ENCODE results near the gene EPN1. TPM values are rescaled to one million over a fixed set of nuclear protein-coding genes. Genes with fewer than 3 reads are reported as not detected.
A peak's percentile ranks its signal among the peaks of the same experiment; 100 is the strongest.

EPN1 gene
- total and polyA plus RNA-seq, 8 donors, result 67.7 to 120 (median 95.1) TPM

DNA sequence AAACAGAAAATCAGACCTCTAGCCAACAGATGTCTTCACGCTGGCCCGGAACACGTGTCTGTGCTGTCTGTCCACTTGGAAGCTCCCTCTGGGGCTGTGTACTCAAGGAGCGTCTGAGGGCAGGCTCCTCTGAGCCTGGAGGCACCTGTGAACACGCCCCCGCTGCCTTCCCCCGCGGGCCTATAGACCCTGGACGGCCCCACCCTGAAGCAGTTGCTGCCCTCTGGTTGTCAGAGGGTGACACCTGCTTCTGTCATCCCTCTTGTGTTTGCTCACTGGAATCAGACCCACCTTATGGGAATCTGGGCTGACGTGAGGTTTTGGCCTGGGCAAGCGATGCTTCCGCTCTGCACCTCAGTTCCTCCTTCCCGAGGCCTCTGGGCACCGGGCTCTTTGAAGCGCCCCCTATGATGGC lies 19.2 kb downstream of the EPN1 start:
- no peak for DNase-seq
- Histone ChIP-seq H3K27me3 (no peaks in the 10 kb centered on the region), H3K4me1 (no peaks in the 10 kb centered on the region), H3K9me3 (no peaks in the 10 kb centered on the region), H3K36me3 (peaks cover 0 to 100% of the 10 kb centered on the region in 2 donors), H3K4me3 (no peak overlapping the region), H3K27ac (no peak overlapping the region)
- intact Hi-C loops (cut with DNase I), result no loop called here
- TF ChIP-seq, protein P1, sequence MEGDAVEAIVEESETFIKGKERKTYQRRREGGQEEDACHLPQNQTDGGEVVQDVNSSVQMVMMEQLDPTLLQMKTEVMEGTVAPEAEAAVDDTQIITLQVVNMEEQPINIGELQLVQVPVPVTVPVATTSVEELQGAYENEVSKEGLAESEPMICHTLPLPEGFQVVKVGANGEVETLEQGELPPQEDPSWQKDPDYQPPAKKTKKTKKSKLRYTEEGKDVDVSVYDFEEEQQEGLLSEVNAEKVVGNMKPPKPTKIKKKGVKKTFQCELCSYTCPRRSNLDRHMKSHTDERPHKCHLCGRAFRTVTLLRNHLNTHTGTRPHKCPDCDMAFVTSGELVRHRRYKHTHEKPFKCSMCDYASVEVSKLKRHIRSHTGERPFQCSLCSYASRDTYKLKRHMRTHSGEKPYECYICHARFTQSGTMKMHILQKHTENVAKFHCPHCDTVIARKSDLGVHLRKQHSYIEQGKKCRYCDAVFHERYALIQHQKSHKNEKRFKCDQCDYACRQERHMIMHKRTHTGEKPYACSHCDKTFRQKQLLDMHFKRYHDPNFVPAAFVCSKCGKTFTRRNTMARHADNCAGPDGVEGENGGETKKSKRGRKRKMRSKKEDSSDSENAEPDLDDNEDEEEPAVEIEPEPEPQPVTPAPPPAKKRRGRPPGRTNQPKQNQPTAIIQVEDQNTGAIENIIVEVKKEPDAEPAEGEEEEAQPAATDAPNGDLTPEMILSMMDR (IDR thresholded peaks at IDR 0.05), result no peak
- no peak for ATAC-seq

DNA sequence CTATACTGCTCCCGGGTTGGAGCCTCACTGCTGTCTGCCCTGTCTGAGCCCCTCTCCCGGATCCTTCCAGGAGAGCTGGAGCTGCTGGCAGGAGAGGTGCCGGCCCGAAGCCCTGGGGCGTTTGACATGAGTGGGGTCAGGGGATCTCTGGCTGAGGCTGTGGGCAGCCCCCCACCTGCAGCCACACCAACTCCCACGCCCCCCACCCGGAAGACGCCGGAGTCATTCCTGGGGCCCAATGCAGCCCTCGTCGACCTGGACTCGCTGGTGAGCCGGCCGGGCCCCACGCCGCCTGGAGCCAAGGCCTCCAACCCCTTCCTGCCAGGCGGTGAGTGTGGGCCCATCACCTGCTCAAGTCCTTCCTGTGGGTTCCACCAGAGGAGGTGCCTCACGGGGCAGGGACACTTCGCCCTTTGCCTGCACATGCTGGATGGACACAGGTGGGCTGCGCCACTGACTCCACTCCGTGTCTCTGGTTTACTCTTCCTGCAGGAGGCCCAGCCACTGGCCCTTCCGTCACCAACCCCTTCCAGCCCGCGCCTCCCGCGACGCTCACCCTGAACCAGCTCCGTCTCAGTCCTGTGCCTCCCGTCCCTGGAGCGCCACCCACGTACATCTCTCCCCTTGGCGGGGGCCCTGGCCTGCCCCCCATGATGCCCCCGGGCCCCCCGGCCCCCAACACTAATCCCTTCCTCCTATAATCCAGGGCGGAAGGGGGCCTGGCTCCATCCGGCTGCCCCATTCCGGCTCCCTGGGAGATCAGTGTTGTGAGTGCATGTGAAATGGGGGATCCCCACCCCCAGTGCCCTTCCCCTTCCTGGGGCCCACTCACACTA lies 19.8 kb downstream of the EPN1 start:
- DNase-seq, result no peak
- no peaks in the 10 kb centered on the region for H3K4me1 ChIP-seq
- H3K9me3 ChIP-seq, result no peaks in the 10 kb centered on the region
- intact Hi-C loops (cut with DNase I), result no loop called here
- H3K27me3 ChIP-seq, result no peaks in the 10 kb centered on the region
- no peak overlapping the region for H3K27ac ChIP-seq
- peaks cover 0 to 100% of the 10 kb centered on the region in 2 donors for H3K36me3 ChIP-seq
- H3K4me3 ChIP-seq, result no peak overlapping the region
- TF ChIP-seq, protein P1 (IDR thresholded peaks at IDR 0.05), result no peak
- no peak for ATAC-seq

DNA sequence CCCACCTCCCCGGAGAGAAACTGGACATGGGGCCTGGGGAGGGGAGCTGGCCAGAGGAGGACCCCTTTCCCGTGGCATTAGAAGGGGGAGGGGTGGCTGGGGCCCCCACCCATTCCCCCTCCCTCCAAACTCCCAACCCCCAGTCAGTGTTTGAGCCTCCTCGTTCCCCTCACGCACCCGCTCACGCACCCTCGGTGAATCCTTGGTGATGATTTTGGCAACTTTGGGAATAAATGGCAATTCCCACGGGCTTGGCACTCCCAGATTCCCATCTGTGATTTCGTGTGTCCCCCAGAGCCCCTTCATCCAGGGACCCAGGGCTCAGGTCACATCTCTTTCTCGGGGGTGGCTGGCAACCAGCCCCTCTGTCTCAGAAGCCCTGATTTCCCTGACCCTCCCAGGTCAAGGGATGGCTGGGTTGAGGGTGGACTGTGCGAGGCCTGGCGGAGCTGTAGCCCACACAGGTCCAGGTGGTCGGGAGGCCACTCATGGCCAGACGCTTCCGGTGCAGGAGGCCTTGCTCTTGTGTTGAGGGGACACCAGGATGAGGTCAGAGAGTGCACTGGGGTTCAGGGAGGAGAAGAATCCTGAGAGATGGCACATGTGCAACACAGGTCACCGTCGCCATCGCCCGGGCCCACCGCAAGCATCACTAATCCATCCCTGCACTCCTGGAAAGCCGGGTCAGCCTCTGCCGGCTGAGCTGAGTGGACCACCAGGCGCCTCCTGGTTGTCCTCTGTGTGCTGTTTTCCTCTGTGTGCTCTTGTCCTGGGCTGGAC lies 20.7 kb downstream of the EPN1 start:
- ATAC-seq, result no peak
- peak in 1 of 4 donors; percentile 44 for DNase-seq
- no peak overlapping the region for H3K4me3 ChIP-seq
- H3K36me3 ChIP-seq, result peaks cover 0 to 100% of the 10 kb centered on the region in 2 donors
- no peak overlapping the region for H3K27ac ChIP-seq
- no peaks in the 10 kb centered on the region for H3K27me3 ChIP-seq
- no peaks in the 10 kb centered on the region for H3K9me3 ChIP-seq
- intact Hi-C loops (cut with DNase I), result no loop called here
- TF ChIP-seq, protein P1 (IDR thresholded peaks at IDR 0.05), result no peak
- H3K4me1 ChIP-seq, result no peaks in the 10 kb centered on the region

DNA sequence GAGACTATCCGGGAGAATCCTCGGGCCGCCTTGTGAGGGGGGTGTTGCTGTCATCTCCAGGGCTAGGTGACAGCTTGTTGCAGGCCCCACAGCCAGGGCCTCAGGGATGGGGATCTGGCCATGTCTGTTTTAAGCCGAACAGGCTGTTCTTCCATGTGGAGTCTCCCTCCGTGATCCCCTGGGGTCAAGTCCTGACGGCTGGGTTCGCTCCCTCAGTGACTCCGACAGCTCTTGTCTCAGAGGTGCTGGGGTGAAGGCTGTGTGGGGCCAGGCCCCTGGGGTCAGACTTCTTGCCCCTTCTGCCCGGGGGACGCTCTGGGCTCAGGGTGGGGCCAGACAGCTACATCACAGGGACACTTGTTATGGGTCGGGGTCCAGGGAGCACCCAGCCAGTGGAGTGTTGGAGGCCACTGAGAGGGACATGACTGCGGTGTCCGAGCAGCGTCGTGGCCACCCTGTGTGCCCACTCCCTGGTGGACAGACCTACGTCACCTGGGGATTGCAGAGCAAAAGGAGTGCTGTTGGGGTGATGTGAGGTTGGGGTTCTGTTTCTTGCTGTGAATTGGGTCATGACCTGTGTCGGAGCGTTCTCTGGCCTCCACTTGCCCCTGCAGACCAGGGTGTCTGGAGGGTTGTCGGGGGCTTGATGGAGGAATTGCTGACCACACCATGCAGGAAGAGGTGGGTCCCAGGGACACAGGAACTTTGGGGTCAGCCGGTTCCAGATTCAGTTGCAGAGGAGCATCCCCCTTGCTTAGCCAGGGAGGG lies 21.5 kb downstream of the EPN1 start:
- Histone ChIP-seq H3K9me3 (no peaks in the 10 kb centered on the region), H3K27ac (no peak overlapping the region), H3K27me3 (no peaks in the 10 kb centered on the region), H3K4me3 (no peak overlapping the region), H3K36me3 (peaks cover 0 to 96% of the 10 kb centered on the region in 2 donors), H3K4me1 (no peaks in the 10 kb centered on the region)
- intact Hi-C loops (cut with DNase I), result no loop called here
- ATAC-seq, result no peak
- no peak for DNase-seq
- TF ChIP-seq, protein P1 (IDR thresholded peaks at IDR 0.05), result no peak

All from left lung (tissue), 10 donors.